HG02759 (cell line): ENCODE data around the gene DCUN1D1.

ENCODE experiments used
- ATAC-seq: cut with Tn5 transposase; IDR thresholded peaks from one replicate; pipeline ENCODE4 v1.9.1; 2021; ENCODE audit warnings: mild to moderate bottlenecking, moderate library complexity; ENCODE audit not compliant: unreplicated experiment

Gene DCUN1D1

DNA sequence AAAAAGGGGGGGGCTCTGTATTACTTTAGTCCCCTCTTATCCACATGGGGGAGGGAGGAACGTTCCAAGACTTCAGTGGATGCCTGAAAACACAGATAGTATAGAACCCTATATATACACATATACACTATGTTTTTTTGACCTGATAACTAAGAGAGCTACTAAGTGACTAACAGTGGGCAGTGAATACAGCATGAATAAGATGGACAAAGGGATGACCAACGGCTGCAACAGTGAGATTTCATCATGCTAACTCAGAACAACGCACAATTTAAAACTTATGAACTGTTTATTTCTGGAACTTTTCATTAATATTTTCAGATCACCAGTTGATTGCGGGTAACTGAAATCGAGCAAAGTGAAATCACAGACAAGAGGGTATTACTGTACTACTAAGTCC lies 7.3 kb downstream of the DCUN1D1 start:
- ATAC-seq, result no peak

DNA sequence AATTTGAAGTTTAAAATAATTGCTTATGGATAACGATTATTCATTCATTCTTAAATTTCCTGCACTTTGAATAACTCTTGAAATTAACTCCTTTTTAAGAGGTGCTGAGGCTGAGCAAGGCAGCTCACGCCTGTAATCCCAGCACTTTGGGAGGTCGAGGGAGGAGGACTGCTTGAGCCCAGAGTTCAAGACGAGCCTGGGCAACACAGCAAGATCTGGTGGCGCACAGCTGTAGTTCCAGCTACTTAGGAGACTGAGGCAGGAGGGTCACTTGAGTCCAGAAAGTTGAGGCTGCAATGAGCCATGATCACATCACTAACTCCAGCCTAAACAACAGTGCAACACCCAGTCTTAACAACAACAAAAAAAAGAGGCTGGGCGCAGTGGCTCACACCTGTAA lies 8.0 kb downstream of the DCUN1D1 start:
- ATAC-seq, result no peak

DNA sequence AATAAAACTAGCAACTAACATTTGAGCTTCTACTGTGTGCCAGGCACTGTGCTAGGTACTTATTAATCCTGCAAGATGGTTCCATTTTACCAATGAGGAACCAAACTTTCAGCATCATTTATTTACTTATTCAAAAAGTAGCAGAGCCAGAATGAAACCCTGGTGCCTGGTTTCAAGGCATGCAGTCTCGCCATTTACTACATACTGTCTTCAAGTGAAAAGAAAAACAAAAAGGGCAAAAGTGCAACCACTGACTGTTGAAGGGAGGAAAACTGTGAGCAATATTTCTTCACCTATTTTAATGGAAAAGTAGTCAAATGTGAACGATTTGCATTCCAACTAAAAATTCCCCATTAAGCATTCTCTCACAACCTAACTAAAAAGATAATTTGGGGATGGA lies 8.7 kb downstream of the DCUN1D1 start:
- ATAC-seq, result no peak

DNA sequence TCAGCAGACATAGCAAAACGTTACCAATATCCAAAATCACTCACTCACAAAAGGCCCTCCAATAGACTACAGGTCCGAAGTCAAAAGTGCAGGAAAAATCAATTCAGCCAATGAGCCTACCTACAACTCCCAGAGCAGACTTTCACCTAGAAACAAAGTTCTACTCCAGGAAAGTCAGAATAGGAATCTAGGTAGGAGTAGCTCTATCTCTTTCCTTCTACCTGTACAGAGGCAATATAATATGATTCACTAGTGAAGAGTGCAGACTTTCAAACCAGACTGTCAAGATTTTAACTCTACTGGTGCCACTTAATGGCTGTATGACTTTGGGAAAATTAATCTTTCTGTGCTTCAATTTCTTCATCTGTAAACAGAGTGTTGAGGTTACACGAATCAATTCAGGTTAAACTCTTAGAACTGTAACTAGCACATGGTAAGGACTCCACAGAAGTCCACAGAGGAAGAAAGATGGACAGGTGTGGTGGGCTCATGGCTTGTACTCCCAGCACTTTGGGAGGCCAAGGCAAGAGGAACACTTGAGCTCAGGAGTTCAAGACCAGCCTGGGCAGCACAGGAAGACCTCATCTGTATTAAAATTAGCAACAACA lies 9.4 kb downstream of the DCUN1D1 start:
- ATAC-seq, result no peak

DNA sequence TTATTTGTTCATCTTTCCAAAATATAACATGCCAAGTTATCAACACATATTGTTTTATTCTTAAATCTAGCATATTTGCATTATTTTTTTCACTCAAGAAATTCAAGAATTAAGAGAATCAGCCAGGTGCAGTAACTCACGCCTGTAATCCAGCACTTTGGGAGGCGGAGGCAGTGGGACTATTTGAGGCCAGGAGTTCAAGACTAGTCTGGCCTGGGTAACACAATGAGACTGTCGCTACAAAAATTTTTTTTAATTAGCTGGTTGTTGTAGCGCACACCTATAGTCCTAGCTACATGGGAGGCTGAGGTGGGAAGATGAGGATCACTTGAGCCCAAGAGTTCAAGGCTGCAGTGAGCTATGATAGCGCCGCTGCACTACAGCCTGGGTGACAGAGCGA lies 10.5 kb downstream of the DCUN1D1 start:
- ATAC-seq, result no peak

DNA sequence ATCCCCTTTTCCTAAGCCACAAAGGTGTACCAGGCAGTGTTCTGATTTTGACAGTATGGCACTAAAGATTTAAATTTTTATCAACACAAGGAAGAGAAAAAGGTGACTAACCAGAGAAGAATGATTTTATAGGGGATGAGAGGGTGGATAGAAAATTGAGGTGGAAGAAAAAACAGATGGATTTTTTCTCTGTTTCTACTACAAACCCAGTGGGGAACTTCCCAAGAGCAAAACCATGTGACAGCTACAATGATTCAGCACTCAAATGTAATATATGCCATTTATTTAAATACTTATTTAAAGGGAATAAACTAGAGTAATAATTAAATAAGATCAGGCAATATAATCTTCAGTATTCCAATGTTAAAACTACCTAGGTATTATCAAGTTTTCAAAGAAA lies 11.1 kb downstream of the DCUN1D1 start:
- no peak for ATAC-seq

DNA sequence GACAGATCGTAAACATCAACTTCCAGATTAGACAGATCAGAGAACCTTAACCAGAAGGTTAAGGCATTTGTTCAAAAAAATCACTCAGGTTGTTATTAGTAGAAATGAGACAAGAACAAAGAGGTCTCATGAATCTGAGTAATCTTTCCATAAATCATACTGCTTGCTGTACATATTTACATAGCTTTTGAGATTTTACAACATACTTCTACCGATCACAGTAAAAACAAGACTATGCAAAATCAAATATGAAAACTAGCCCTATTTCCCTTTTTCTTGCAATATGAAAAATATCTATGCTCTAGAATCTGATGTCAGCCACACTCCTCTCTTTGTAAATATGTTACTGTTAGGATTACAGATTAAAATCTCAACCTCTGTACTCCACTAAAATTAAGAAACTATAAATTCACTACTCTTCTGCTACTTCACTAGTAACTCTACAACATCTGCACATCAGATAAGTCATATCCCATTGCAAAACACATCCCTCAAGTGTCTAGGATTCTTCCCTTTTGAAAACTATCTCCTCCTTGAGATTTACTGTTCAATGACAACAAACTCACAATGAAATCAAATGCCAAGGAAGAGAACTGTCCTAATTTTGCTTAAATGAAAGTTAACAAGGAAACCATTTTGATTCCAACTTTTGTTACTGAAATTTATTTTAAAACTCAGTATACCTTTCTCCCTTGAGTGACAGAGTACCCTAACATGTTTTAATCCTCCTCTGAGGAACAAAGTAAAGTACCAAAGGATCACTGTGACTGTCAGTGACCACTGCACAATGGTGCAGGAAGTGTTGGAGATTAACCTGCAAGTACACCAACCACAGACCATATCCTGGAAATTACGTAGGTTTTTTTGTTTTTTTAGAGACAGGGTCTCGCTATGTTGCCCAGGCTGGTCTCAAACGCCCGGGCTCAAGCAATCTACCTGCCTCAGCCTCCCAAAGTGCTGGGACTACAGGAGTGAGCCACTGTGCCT lies 12.8 kb downstream of the DCUN1D1 start:
- peak; percentile 50 for ATAC-seq

DNA sequence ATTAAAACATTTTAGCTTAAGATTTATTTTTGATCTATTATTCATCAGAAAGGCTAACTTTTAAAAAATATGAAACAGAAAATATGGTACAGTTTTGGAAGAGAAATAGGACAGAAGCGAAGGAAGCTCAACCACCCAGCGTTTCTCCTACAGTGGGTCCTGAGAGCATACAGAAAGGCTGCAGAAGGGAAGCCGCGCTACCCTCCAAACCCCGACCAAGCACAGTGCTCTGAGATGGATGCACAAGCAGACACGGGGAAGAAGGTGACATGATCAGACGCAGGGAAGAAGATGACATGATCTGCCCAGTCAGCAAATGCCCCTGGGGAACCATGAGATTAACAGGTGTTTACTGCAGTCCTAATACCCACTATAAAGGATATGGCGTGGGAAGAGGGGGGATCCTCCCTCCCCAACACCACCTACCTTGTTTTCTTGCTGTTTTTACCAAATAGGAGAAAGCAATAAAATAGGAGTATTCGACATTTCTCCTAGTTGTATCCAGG lies 14.4 kb downstream of the DCUN1D1 start:
- no peak for ATAC-seq

DNA sequence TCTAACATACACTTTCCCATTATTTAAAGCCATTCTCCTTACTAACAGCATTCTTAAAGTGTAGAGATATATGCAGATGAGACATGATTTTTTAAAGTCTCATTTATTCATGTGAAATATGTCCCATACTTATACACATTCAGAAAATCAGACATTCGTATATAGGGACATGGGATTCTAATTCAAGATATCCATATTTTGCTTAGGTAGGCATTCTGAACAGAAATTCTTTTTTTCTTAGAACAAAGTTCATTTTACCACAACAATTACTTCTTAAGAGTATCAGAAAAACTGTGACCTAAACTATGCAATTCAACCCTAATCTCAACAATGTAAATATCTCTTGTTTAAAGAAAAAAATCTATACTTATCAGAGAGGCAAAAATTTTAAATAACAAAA lies 16.2 kb downstream of the DCUN1D1 start:
- no peak for ATAC-seq

DNA sequence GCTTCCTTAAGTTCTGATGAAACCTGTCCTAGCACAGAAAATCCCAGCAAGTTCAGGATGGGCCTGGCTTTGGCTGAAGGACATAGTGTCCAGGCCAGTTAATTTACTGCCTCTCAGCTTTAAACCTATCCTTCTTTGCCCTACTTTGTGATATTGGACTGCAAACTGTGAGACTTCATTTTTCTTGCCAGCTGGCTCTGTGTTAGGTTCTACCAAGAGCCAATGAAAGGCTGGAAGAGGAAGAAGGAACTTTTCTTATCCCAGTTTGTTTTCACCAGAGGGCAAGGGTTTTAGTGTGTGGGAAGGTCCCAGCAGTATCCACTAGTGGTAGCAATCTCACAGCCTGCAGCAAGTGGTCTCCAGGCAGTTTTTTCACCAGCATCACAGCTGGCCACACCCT lies 18.2 kb downstream of the DCUN1D1 start:
- ATAC-seq, result no peak

DNA sequence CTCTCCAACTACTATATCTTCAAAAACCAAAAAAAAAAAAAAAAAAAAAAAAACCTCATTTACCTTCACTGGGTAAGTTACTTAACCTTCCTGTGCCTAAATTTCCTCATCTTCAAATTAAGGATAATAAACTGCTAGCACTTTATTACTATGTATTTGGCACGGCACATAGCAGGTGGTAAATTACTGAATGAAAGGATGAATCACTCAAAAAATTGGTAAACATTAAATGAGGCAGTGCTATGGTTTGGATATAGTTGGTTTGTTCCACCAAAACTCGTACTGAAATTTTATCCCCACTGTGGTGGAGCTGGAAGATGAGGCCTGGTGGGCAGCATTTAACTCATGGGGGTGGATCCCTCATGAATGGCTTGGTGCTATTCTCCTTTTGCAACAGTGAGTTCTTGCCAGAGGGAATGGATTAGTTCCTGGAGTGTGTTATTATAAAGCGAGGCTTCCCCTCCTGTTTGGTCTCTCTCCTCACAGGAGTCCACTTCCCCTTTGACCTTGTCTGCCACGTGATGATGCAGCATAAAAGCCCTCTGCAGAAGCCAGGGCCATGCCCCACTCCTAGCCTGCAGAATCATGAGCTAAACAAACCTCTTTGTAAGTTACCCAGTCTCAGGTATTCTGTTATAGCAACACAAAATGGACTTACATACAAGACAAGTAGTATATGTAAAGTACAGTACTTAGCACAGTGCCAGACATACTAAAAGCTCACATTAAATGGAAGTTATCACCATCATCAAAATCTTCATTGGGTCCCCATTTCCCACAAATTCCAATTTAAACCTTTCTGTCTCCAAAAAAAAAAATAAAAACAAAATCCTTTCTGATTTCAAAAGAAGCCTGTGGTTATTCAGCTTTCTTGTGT lies 20.6 kb downstream of the DCUN1D1 start:
- no peak for ATAC-seq

DNA sequence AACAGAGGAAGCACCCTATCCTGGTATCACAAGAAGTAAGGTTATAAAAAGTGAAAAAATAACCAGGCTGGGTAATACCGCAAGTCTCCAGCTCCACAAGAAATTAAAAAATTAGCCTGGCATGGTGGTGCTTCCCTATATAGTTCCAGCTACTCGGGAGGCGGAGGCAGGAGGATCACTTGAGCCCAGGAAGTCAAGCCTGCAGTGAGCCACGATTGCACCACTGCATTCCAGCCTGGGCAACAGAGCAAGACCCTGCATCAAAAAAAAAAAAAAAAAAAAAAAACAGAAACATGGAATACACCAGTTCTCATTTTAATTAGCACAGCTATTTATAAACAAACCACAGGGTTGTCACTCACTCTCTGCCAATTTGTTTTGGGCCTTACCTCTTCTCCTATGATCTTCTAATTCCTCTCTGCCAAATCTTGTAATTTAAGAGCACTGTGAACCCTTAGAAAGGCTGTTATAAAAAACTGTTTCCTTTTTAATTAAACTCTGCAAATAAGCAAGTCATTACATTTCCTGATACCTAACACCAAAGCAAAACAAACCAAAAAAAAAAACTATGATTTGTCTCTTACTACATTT lies 22.6 kb downstream of the DCUN1D1 start:
- no peak for ATAC-seq

DNA sequence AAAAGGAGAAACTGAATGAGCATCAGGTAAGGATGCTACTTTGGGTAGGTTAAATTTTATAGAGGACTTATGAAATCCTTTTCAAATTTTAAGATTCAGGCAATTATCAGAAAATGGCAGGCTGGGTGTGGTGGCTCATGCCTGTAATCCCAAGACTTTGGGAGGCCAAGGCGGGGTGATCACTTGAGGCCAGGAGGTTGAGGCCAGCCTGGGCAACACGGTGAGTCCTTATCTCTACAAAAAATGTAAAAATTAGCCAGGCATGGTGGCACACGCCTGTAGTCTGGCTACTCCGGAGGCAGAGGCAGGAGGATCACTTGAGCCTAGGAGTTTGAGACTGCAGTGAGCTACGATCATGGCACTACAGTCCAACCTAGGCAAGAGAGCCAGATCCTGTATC lies 23.1 kb downstream of the DCUN1D1 start:
- no peak for ATAC-seq

DNA sequence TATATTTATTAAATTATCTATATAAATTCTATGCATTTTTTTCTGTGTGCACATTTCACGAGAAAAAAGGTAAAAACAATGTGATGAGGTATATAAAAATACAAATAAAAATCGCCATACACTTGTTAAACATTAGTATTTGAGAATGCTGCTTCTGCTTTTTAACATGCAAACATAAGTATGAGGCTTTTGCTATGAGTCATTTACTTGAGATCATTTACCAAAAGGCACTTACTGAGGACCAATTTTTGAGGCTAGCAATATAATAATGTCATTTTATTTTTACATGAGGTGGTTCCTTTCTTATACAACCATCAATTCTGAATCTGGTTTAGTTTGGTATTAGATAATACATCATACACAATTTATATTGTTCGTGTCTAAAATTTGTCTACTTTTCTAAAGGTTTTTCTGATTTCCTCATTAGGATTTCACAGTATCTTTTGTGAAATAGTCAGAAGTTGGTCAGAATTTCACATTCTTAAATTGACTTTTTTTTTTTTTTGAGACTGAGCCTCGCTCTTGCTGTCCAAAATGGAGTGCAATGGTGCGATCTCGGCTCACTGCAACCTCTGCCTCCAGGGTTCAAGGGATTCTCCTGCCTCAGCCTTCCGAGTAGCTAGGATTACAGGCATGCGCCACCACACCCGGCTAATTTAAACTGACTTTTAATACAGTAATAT lies 25.6 kb downstream of the DCUN1D1 start:
- peak; percentile 93 for ATAC-seq

DNA sequence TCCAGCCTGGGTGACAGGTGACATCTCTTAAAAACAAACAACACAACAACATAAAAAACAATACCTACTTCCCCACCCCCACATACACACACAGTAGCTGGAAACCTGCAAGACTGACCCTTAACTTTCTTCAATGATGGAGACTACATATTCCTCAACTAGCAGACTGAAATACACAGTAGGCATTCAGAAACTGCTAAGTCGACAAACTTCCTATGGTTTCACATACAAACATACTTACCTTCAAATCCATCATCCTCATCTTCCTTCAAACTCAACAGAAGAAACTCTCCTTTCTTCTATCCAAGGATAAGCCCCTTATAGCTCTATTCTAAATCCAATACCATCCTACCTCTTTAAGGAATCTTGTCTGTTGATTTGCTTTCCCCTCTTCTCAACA lies 30.6 kb downstream of the DCUN1D1 start:
- no peak for ATAC-seq

DNA sequence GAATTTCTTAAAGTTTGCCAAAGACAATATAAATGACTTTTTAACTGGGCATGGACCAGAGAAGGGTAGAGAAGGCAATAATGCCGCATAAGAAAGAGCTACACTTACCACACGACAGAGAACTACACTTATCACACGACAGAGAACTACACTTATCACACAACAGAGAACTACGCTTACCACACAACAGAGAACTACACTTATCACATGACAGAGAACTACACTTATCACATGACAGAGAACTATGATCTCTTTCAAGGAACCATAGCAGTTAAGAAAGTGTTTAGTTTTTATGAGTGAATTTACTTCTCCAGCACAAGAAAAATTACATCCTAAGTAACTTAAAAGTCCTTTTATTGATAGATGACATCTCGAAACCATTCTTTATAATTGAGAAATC lies 32.0 kb downstream of the DCUN1D1 start:
- no peak for ATAC-seq

DNA sequence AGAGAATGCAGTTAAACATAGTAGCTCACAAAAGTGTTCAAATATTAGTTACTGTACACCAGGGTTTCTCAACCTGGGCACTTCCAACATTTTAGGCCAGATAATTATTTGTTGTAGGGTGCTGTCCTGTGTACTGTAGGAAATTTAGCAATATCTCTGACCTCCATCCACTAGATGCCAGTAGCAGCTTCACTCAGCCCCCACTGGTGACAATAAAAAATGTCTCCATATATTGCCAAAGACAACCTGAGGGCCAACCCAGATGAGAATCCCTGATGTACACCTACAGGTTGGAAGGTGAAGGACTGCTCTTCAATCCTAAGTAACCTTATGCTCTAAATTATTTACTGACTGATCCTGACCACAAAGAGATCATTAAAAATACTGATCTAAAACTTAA lies 32.5 kb downstream of the DCUN1D1 start:
- no peak for ATAC-seq

DNA sequence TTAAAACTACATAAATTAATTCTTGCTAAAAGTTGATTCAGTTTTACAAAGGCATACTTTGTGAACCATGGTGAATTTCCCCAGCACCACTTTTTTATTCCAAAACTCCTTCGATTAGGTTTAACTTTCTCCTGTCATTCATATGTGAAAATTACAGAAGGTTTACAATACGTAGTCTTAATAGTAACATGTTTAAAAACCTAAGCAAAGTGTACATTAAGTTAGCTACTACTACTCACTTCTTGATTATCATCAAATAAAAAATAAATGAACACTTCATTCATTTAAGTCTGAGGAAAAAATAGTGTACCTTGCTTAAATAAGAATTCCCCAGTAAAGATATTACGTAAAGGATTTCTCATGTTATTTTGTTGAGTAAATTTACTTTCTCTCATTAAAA lies 38.6 kb downstream of the DCUN1D1 start:
- ATAC-seq, result no peak

DNA sequence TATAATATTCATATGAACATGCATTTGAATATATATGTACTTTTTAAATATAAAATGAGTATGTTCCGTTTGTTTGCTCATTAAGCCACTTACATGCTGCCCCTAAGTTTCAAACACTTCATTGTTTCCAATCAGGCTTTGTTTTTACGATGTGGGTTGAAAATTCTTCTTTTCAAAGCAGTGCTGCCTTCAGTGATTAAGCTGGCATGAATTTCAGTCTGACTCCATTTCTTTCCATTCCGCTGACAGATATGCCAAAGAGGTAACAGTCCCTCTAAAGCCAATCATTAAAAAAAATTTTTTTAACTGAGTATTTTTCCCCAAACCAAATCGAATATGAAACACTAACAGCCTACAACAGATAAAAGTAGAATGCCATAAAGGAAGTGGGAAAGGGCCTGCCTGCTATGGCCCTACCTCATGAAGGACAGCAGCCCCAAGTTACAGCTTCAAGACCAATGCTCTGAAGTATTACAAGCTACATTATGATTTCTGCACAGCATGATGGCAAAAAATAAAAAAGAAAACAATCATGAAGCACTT lies 40.0 kb downstream of the DCUN1D1 start:
- no peak for ATAC-seq
